ENCODE results near the gene FRMD3.

Gene FRMD3

DNA sequence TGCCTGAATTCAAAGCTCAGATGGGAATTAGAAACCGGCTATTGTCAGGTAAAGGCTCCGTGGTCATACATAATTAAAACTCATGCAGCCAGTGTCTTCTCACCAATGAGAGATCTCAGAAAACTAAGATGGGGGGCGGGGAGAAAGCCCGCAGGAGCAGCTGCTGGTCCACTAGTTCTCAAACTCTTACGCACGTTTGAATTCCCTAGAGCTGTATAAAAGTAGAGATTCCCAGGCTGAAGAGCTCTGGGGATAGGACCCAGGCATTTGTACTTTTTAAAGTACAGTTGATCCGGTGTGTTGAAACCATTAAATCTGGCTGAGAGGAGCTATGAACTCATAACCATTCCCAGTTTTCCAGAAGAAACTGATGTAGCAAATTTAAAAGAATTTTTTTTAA lies 68.5 kb downstream of the FRMD3 start:
- TF ChIP-seq, protein P1, sequence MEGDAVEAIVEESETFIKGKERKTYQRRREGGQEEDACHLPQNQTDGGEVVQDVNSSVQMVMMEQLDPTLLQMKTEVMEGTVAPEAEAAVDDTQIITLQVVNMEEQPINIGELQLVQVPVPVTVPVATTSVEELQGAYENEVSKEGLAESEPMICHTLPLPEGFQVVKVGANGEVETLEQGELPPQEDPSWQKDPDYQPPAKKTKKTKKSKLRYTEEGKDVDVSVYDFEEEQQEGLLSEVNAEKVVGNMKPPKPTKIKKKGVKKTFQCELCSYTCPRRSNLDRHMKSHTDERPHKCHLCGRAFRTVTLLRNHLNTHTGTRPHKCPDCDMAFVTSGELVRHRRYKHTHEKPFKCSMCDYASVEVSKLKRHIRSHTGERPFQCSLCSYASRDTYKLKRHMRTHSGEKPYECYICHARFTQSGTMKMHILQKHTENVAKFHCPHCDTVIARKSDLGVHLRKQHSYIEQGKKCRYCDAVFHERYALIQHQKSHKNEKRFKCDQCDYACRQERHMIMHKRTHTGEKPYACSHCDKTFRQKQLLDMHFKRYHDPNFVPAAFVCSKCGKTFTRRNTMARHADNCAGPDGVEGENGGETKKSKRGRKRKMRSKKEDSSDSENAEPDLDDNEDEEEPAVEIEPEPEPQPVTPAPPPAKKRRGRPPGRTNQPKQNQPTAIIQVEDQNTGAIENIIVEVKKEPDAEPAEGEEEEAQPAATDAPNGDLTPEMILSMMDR (conservative IDR thresholded peaks at IDR 0.05; ENCODE audit: low read length), result no peak
- TF ChIP-seq EZH2phosphoT487 (IDR thresholded peaks at IDR 0.05; ENCODE audit: borderline replicate concordance), result no peak
- Histone ChIP-seq H3K9me3 (ENCODE audit: insufficient read depth, low read depth, low read length) (no peaks in the 10 kb centered on the region), H3K27me3 (ENCODE audit: insufficient read depth, low read length, poor library complexity, severe bottlenecking) (no peaks in the 10 kb centered on the region), H4K20me1 (ENCODE audit: insufficient read depth, low read length, poor library complexity, severe bottlenecking) (no peaks in the 10 kb centered on the region), H3K4me3 (ENCODE audit: low read length, poor library complexity, severe bottlenecking) (no peak overlapping the region), H3K4me2 (ENCODE audit: low read depth, low read length, poor library complexity, severe bottlenecking) (no peak overlapping the region), H2AFZ (ENCODE audit: low read length) (no peak overlapping the region), H3K9ac (ENCODE audit: low read depth, low read length, poor library complexity, severe bottlenecking) (no peak overlapping the region), H3K4me1 (ENCODE audit: insufficient read depth, low read length, poor library complexity, severe bottlenecking) (no peaks in the 10 kb centered on the region), H3K9me2 (replicated peaks; ENCODE audit: low read depth, low read length) (no peaks in the 10 kb centered on the region), H3K36me3 (ENCODE audit: insufficient read depth, low read length) (no peaks in the 10 kb centered on the region), H3F3A (ENCODE audit: low read depth) (no peaks in the 10 kb centered on the region), H3K79me2 (ENCODE audit: insufficient read depth, low read length) (no peaks in the 10 kb centered on the region)

DNA sequence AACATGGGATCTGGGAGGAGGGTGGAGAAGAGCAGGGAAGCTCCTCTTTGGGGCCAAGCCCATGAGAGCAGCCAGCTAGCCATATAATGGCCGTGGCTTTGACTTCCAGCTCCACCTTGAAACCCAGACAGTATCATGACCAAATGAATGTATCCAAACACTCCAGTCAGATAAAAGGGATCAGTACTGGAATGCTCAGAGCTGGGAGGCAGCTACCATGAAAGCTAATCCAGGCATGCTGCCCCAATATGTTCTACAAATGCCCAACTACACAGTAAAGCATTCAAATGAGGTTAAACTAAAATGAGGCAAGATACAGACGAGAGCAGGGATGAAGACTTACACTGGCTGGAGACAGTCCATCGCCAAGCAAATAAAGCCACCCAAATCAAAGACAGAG lies 69.4 kb downstream of the FRMD3 start:
- no peak for TF ChIP-seq EZH2phosphoT487 (IDR thresholded peaks at IDR 0.05; ENCODE audit: borderline replicate concordance)
- TF ChIP-seq, protein P1 (conservative IDR thresholded peaks at IDR 0.05; ENCODE audit: low read length), result no peak
- H3K4me2 ChIP-seq (ENCODE audit: low read depth, low read length, poor library complexity, severe bottlenecking), result no peak overlapping the region
- H2AFZ ChIP-seq (ENCODE audit: low read length), result no peak overlapping the region

GRCh38 chr9:83466877-83467276 lies 71.3 kb downstream of the FRMD3 start:
- no peak overlapping the region for H3K9ac ChIP-seq (ENCODE audit: low read depth, low read length, poor library complexity, severe bottlenecking)
- no peaks in the 10 kb centered on the region for H3K27me3 ChIP-seq (ENCODE audit: insufficient read depth, low read length, poor library complexity, severe bottlenecking)
- H3F3A ChIP-seq (ENCODE audit: low read depth), result no peaks in the 10 kb centered on the region
- TF ChIP-seq, protein P1 (conservative IDR thresholded peaks at IDR 0.05; ENCODE audit: low read length), result no peak
- TF ChIP-seq EZH2phosphoT487 (IDR thresholded peaks at IDR 0.05; ENCODE audit: borderline replicate concordance), result no peak
- H3K4me1 ChIP-seq (ENCODE audit: insufficient read depth, low read length, poor library complexity, severe bottlenecking), result no peaks in the 10 kb centered on the region
- no peak overlapping the region for H3K4me2 ChIP-seq (ENCODE audit: low read depth, low read length, poor library complexity, severe bottlenecking)
- no peaks in the 10 kb centered on the region for H3K9me2 ChIP-seq (replicated peaks; ENCODE audit: low read depth, low read length)
- H3K9me3 ChIP-seq (ENCODE audit: insufficient read depth, low read depth, low read length), result no peaks in the 10 kb centered on the region
- H3K4me3 ChIP-seq (ENCODE audit: low read length, poor library complexity, severe bottlenecking), result no peak overlapping the region
- H4K20me1 ChIP-seq (ENCODE audit: insufficient read depth, low read length, poor library complexity, severe bottlenecking), result no peaks in the 10 kb centered on the region
- no peaks in the 10 kb centered on the region for H3K36me3 ChIP-seq (ENCODE audit: insufficient read depth, low read length)
- H2AFZ ChIP-seq (ENCODE audit: low read length), result no peak overlapping the region
- H3K79me2 ChIP-seq (ENCODE audit: insufficient read depth, low read length), result no peaks in the 10 kb centered on the region

More for the DNA sequence above, 69.4 kb downstream of the FRMD3 start:
- H3K27me3 ChIP-seq (ENCODE audit: insufficient read depth, low read length, poor library complexity, severe bottlenecking), result no peaks in the 10 kb centered on the region
- no peaks in the 10 kb centered on the region for H3K4me1 ChIP-seq (ENCODE audit: insufficient read depth, low read length, poor library complexity, severe bottlenecking)
- H3K9me3 ChIP-seq (ENCODE audit: insufficient read depth, low read depth, low read length), result no peaks in the 10 kb centered on the region
- H3K9ac ChIP-seq (ENCODE audit: low read depth, low read length, poor library complexity, severe bottlenecking), result no peak overlapping the region
- H4K20me1 ChIP-seq (ENCODE audit: insufficient read depth, low read length, poor library complexity, severe bottlenecking), result no peaks in the 10 kb centered on the region
- no peaks in the 10 kb centered on the region for H3K79me2 ChIP-seq (ENCODE audit: insufficient read depth, low read length)
- no peaks in the 10 kb centered on the region for H3K36me3 ChIP-seq (ENCODE audit: insufficient read depth, low read length)
- H3K4me3 ChIP-seq (ENCODE audit: low read length, poor library complexity, severe bottlenecking), result no peak overlapping the region
- H3F3A ChIP-seq (ENCODE audit: low read depth), result no peaks in the 10 kb centered on the region
- no peaks in the 10 kb centered on the region for H3K9me2 ChIP-seq (replicated peaks; ENCODE audit: low read depth, low read length)
